ENCODE results near the gene PITPNC1.

GRCh38 chr17:67461228-67461780, 84.2 kb downstream of the PITPNC1 start:
- TF ChIP-seq POLR2A (IDR thresholded peaks at IDR 0.05) = no peak
- TF ChIP-seq POLR2AphosphoS5 (IDR thresholded peaks at IDR 0.05) = no peak
- TF ChIP-seq CTCF (IDR thresholded peaks at IDR 0.05) = no peak

Measured in upper lobe of left lung (tissue), 4 donors.